GM10847 (cell line): ENCODE measurements around the gene ITGA8.

Source experiments
- POLR2A ChIP-seq: IDR thresholded peaks from 2 replicates; pipeline ENCODE4 v1.6.1; 2011; ENCODE audit not compliant: insufficient read length; ENCODE audit errors: extremely low read depth

Gene ITGA8

DNA sequence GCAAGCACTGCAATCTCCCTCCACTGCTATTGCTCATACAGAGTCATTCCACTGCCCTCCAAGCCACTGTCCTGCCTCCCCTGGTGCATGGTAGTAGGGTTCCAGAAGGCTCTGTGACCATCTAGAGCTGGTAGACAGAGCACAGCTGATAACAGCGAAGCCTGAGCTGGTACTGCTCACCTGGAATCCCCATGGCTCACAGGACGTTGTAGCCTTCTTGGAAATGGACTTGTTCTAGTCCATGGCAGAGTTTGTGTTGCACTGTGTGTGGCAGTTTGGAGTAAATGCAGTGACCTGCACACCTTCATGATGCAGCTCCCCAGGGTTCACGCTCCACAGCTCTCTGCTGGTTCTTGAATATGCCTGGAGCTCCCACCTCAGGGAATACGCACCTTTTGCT is 67.0 kb downstream of the ITGA8 start:
- no peak for TF ChIP-seq POLR2A

DNA sequence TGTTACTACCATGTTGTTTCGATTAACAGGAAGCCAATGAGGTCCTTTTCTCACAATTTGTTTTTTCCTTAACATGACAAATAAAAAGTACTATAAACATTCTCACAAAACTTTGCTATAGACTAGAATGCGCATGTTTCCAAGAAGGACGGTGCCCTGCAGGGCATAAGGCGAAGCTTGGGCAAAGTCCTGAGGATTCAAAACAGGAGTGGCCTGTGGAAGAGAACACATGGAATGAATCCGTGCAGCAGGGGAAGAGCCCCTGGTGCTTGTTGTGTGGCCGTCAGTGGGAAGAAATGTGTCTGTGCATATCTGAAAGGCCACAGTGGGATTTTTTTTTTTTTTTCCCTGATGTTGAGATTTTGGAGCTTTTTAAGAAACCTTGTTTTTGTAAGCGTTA is 67.6 kb downstream of the ITGA8 start:
- no peak for TF ChIP-seq POLR2A

DNA sequence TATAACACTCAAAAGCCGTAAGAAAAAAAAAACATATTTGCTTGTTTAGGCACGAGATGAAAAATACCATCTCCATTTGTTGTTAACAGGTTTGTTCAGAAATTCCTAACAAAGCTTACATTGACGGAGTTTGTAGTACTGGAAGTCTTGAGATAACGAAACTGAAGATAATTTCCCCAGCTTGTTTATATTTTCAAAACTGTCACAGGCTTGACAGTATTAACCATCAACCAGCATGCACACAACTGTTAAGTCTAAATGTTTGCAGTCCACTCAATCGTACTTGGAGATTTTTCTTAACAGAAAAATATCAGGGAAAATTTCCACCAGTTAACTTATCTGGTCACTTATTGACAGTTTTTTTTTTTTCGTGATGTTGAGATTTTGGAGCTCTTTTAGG is 68.5 kb downstream of the ITGA8 start:
- no peak for TF ChIP-seq POLR2A

DNA sequence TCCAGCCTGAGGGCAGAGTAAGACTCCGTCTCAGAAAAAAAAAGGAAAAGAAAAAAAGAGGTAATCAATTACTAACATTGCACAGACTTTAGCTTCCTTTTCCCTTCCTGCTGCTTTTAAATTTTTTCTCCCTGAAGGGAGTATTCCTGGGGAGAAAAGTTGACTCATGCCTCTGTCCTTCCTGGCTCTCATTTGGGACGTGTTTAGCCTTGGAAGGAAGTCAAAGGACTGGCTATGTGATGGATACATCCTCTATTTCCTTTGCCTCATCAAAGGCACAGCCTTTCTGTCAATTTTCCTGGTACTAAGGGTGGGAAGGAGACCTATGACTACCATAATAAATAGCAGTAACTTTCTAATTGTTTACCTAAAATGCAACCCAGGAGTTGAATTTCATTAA is 77.6 kb downstream of the ITGA8 start:
- TF ChIP-seq POLR2A = no peak

DNA sequence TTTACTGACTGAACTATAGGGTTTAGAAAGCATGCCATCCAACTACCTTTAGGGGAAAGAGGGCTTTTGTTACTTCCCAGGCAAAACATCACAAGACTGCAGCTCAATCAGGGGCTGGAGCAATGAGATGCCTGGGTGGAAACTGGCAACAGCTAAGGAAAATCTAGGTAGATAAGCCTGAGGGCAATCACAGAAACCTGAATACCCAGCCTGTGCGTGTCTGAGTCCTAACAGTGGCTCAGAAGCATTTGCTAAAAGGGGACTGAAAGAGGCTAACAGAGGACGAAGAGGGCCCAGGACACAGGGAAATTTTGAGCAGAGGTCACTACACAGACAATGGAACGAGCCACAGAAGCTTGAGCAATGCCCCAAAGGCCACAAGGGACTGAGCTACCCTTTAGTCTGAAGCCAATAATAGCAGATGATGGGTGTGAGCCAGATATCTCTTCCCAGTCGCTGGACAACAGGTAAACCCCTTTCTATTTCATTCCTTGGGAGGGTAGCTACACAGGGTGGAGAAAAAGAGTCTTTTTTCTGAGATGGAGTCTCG is 79.1 kb downstream of the ITGA8 start:
- TF ChIP-seq POLR2A = no peak

DNA sequence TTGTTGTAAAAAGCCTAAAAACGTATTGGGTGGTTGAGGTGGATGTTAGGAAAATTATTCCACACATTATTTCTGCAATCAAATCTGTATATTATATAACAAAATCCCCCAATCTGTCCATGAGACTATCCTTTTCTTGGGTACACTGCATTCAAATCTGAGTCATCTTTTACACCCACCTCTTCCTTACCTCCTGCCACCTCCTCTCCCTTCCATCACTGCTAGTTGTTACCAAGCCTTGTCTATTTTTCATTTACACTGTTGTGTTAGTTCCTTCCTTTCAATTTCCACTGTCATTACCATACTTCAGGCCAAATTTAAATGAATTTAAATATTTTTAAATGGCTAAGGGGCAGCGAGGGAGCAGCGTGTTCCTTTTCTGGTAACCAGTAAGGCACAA is 83.3 kb downstream of the ITGA8 start:
- TF ChIP-seq POLR2A = no peak

DNA sequence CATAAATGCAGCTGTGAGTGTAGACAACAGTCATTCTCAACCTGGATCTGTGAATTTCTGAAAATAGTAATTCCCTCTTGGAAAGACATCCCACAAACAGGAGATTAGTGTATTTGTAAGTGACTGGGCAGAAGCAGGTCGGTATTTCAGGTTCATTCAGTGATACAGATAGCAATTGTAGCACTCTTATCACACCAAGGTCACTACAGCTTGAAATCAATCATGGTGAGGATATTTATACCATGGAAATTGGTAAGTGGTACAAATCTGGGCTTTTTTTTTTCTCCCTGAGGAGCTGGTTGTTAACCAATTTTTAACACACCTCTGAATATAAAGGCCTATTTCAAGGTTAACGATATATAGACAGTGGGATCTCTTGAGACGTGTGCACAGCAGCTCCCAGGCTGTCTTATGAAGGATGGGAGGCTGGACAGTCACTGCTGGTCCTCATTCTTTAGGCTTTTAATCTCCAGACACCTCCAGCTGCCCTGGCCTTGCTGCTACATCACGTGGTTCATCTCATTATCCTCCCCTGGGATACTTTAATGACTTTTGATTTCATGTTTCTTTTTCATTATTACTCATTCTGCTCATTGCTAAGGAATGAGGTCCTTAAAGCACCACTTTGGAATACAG is 87.1 kb downstream of the ITGA8 start:
- no peak for TF ChIP-seq POLR2A

DNA sequence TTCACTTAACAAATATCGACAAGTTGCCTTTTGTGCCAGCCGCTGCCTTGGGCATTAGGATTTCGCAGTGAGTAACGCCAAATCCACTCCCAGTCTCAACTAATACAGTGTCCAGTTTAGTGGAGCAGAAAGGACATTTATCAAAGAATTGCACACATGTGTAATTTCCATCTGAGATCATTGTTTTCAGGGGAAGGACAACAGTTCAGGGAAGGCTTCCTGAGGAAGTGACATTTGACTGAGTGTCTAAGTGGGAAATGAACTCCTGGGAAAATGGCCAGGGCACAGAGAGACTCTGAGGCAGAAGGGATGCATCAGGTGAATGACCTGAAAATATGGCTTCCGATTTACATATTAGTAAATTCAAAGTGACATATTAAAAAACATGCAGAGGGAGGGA is 89.4 kb downstream of the ITGA8 start:
- TF ChIP-seq POLR2A = no peak

DNA sequence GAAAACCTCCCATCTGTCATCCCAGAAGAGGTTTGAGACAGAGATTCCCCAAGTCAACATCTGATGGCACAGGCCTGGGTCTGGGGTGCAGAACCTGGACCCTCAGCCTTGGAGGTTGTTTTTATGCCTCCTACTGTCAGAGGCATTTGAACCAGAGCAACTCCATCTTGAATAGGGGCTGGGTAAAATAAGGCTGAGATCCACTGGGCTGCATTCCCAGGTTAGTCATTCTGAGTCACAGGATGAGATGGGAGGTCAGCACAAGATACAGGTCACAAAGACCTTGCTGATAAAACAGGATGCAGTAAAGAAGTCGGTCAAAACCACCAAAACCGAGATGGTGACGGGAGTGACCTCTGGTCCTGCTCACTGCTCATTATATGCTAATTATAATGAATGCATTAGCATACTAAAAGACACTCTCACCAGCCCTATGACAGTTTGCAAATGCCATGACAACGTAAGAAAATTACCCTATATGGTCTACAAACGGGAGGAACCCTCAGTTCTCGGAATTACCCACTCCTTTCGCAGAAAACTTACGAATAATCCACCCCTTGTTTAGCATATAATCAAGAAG is 92.0 kb downstream of the ITGA8 start:
- no peak for TF ChIP-seq POLR2A

DNA sequence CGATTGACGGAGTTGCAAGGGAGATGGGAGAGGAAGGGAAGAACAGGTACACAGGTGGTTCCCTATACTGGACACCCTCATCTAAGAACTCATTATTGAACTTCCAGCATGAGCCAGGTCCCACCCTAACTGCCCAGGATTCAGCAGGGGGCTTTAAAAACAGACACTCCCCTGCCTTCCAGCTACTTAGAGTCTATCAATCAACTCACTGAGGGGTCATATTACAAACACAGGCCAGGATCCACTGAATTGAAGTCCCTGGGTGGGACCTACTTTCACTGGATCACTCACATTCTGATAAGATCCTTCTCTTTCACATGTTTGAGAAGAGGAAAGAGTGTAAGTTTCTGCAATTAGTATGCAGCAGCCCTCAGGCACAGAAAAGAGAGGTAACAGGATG is 92.8 kb downstream of the ITGA8 start:
- TF ChIP-seq POLR2A = no peak

DNA sequence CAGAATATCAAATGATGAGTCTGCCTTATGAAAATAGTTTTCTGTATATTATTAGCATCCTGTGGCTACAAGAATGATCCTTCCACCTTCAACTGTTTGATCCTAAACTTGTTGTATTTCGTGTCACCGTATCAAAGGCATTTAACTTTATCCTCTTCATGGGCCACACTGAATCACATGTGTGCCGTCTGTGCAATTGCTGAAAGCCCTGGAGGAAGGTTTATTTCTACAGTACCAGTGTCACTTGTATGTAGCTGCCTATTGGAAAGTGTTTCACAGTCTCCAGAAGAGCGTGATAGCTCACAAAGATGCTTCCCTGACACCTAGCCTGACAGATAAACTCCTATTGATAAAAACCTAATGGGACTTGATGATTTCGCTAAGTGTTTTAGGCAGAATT is 94.5 kb downstream of the ITGA8 start:
- no peak for TF ChIP-seq POLR2A

DNA sequence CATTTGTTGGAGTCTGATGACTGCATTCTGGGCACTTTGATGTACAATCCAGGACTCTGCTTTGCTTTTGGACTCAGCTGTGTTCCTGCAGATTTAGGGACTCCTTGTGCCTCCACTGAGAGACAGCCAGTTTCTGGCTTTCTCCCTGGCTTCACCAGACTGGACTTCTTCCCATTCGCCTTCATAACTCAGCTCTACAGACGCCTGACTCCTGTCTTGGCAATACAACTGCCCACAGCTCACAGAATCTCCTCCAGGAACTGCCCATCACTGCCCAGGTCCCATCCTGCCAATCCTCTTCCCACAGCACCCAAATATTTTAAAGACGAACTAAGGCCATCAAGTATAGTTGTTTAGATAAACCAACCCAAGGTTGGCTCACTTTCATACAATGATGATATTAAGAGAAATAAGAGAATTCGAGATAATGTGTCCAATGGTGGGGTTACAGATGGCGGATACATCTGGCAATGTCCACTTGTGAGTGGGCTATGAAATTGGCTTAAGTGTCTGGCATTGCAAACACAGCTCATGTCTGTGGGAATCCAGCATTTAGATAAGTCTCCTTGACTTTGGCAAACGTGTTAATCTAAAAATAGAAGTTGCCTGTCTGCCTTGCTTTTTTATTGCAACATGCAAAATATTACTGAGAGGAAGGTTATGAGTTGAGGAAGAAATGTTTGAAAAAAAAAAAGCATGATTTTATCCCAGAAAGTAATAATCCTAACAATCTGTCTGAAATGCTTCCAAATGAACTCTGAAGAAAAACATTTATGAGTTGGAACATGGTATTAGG is 95.1 kb downstream of the ITGA8 start:
- TF ChIP-seq POLR2A = no peak

DNA sequence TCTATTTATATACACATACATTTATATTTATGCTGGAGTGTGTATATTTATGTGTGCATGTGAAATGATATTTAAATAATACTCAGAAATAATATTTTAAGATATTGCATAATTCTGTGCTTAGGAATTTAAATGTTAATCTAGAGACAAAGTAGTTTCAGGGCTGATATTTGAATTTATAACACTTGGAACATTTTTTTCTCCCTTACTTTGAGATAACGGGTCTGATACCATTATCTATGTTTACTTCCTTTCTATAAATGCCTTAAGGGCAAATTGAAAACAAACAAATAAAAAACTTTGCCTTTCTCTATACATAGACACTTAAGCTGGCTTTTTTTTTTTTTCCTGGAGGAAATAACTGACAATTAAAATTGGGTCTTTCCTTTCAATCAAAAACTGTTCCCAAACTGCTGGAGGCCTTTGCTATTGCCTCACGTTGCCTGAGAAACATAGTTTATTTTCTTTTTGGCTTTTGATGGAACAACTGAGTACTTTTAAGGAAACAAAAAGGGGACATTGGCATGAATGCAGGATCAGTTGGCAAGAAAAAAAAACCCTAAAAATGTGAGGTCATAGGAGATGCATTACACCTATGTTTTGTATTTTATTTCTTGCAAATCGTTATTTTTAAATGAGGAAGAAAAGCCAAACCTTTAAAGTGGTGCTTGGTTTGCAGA is 98.7 kb downstream of the ITGA8 start:
- TF ChIP-seq POLR2A = no peak

DNA sequence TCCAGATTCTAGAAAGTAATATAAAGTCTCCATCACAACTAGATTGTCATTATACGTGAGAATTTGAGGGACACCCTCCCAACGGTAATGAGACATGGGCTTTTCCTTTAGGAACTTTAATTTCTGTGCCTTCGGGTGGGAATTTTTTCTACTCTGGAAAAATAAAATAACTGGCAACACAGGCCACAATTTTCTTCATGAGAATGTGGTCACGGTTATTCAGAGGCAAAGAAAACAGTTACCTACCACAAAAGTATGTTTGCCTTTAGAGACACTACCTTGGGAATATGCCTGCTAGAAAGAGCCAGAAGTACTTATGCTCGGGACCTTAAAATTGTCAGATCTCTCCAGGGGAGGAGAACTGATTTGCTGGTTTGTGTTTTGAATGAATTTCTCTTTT is 99.4 kb downstream of the ITGA8 start:
- no peak for TF ChIP-seq POLR2A

DNA sequence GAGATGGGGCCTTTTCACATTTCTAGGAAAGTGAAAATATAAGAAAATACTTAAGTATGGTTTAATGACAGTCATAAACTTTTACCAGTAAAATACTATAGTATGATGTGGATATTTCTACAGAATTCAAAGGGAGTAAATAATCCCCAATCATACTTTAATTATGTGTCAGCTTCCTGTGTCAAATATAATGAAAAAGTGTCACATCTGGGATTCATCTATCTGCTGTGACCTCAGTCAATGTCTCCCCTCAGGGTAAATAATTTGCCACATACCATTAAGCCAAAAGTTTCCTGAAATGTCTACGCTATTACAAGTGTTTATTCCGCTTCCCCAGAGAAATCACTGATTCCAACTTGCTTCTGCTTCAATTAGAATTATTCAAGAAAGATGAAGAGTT is 110.5 kb downstream of the ITGA8 start:
- TF ChIP-seq POLR2A = no peak

DNA sequence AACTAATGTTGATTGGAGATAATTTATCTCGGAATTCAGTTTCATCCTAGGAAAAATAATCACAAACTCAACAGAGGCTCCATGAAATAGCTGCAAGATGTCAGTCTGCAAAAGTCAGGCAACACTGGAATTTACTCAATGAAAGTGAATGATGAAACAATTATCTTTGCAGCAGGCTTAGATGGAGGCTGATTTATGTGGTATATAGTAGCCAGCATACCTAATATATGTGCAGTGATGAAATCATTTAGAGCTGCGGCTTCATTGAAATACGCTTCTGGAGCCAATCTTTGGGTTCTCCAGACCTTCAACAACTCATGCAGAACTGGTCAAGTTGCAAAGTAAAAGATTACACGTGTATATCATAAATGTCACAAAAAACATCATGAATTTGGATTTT is 113.3 kb downstream of the ITGA8 start:
- TF ChIP-seq POLR2A = no peak
